ENCODE measurements around the gene PHF1. TPM values are rescaled to one million over a fixed set of nuclear protein-coding genes. Genes with fewer than 3 reads are reported as not detected.

PHF1 gene
- polyA plus RNA-seq, 3 donors, result 3.0 to 90.2 (median 3.5) TPM

DNA sequence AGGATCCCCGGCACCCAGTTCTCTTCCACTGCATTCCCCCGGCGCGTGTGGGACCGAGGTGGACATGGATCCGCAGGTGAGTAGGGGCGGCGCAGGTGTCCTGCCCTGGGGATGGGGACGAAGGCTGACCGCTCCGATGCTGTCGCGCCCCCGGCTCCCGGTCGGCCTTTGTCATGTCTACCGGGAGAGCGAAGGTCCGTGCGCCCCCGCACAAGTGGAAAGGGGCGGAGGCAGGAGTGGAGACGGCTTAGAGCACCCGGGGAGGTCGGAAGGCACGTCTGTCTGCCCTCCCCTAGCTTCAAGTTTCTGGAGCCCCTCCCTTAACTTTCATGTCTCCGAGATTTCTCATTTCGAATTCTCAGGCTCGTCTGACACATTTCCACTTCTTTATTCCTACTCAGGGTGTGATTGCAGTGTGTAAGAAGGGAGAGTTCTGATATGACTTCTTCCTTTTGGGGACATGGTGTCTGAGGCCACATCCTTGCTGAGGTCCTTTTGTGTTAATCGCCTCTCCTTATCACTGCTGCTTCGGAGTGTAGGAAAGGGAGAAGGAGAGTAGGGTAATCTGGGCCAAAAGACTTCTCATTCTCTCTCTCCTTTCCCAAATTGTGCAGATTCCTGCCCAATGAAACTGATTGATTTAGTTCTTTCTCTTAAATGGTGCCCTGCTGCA, 18.8 kb upstream of the PHF1 start:
- Histone ChIP-seq H4K20me1 (ENCODE audit: insufficient read depth, low read length) (no peaks in the 10 kb centered on the region), H3K36me3 (replicated peaks in 1 of 2; ENCODE audit: control insufficient read depth in 1 of 2, insufficient read depth in 2 of 2, low read length in 2 of 2) (peaks cover 0 to 10% of the 10 kb centered on the region in 2 donors), H3K27ac (ENCODE audit: low read depth in 1 of 2, low read length in 2 of 2) (peak overlapping the region; percentile 72 to 76), H3K79me2 (ENCODE audit: insufficient read depth, low read length) (peaks cover 54% of the 10 kb centered on the region), H3K27me3 (ENCODE audit: control insufficient read depth in 2 of 2, insufficient read depth in 2 of 2, low read length in 2 of 2) (no peaks in the 10 kb centered on the region), H2AFZ (ENCODE audit: insufficient read depth, low read depth, low read length, poor library complexity, severe bottlenecking) (peak overlapping the region; percentile 75), H3K4me1 (ENCODE audit: control insufficient read depth in 1 of 2, insufficient read depth in 2 of 2, low read length in 2 of 2) (peaks cover 26 to 31% of the 10 kb centered on the region in 2 donors), H3K9me3 (replicated peaks in 1 of 2; ENCODE audit: control insufficient read depth in 1 of 2, insufficient read depth in 1 of 2, low read length in 2 of 2) (no peaks in the 10 kb centered on the region), H3K4me3 (replicated peaks in 1 of 3; ENCODE audit: low read depth in 2 of 3, low read length in 3 of 3) (peak overlapping the region; percentile 71 to 89 (median 74)), H3K4me2 (replicated peaks; ENCODE audit: extremely low read depth, low read length, poor library complexity, severe bottlenecking) (peak overlapping the region; percentile 97), H3K9ac (ENCODE audit: insufficient read depth, low read length, poor library complexity, severe bottlenecking) (peak overlapping the region; percentile 71)
- H3K27me3 Mint-ChIP-seq (ENCODE audit: low read depth in 3 of 3), result peaks cover 0 to 1% (median 0%) of the 10 kb centered on the region in 3 donors
- intact Hi-C loops (cut with micrococcal nuclease), result loop anchor here in 1 of 2 donors (1.0 to 10.0 kb wide), 2 partner anchors 19 to 97 kb away; partner anchors contain the start of genes PHF1 and RGL2
- peak in 1 of 3 donors; percentile 18 for DNase-seq
- TF ChIP-seq, protein P1, sequence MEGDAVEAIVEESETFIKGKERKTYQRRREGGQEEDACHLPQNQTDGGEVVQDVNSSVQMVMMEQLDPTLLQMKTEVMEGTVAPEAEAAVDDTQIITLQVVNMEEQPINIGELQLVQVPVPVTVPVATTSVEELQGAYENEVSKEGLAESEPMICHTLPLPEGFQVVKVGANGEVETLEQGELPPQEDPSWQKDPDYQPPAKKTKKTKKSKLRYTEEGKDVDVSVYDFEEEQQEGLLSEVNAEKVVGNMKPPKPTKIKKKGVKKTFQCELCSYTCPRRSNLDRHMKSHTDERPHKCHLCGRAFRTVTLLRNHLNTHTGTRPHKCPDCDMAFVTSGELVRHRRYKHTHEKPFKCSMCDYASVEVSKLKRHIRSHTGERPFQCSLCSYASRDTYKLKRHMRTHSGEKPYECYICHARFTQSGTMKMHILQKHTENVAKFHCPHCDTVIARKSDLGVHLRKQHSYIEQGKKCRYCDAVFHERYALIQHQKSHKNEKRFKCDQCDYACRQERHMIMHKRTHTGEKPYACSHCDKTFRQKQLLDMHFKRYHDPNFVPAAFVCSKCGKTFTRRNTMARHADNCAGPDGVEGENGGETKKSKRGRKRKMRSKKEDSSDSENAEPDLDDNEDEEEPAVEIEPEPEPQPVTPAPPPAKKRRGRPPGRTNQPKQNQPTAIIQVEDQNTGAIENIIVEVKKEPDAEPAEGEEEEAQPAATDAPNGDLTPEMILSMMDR (IDR thresholded peaks at IDR 0.05), result no peak
- H3K4me1 Mint-ChIP-seq, result peaks cover 39% of the 10 kb centered on the region
- H3K27ac Mint-ChIP-seq, result peak overlapping the region; percentile 85 to 95 (median 94)
- H3K9me3 Mint-ChIP-seq, result no peaks in the 10 kb centered on the region
- peaks cover 4 to 11% of the 10 kb centered on the region in 2 donors for H3K36me3 Mint-ChIP-seq
- 0% methylated on average over 24 of the region's 31 CpGs for WGBS (ENCODE audit: insufficient coverage)
- H3K4me3 Mint-ChIP-seq, result peak overlapping the region; percentile 80 to 87

DNA sequence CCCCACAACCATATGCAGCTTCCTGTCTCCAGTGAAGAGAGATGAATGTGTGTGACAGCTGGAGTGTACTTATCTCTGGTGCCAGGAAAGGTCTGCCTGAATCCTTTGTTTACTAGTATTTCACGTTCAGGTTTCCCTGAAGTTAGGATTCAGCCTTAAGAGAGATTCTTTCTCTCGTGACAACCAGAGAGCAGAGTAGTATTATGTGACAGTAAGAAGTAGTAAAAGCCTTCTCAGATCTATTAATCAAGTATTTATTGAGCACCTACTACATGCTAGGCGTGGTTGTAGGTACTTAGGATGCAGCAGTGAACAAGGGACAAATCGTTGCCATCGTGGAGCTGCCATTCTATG, 18.2 kb upstream of the PHF1 start:
- Histone ChIP-seq H3K36me3 (replicated peaks in 1 of 2; ENCODE audit: control insufficient read depth in 1 of 2, insufficient read depth in 2 of 2, low read length in 2 of 2) (peaks cover 0 to 12% of the 10 kb centered on the region in 2 donors), H3K4me2 (replicated peaks; ENCODE audit: extremely low read depth, low read length, poor library complexity, severe bottlenecking) (peak overlapping the region; percentile 97), H2AFZ (ENCODE audit: insufficient read depth, low read depth, low read length, poor library complexity, severe bottlenecking) (peak overlapping the region; percentile 75), H3K4me3 (replicated peaks in 1 of 3; ENCODE audit: low read depth in 2 of 3, low read length in 3 of 3) (peak overlapping the region; percentile 71 to 89 (median 74)), H3K4me1 (ENCODE audit: control insufficient read depth in 1 of 2, insufficient read depth in 2 of 2, low read length in 2 of 2) (peaks cover 26 to 31% of the 10 kb centered on the region in 2 donors), H4K20me1 (ENCODE audit: insufficient read depth, low read length) (no peaks in the 10 kb centered on the region), H3K9me3 (replicated peaks in 1 of 2; ENCODE audit: control insufficient read depth in 1 of 2, insufficient read depth in 1 of 2, low read length in 2 of 2) (no peaks in the 10 kb centered on the region), H3K27me3 (ENCODE audit: control insufficient read depth in 2 of 2, insufficient read depth in 2 of 2, low read length in 2 of 2) (no peaks in the 10 kb centered on the region), H3K9ac (ENCODE audit: insufficient read depth, low read length, poor library complexity, severe bottlenecking) (peak overlapping the region; percentile 71), H3K27ac (ENCODE audit: low read depth in 1 of 2, low read length in 2 of 2) (peak overlapping the region in 1 of 2 donors; percentile 76), H3K79me2 (ENCODE audit: insufficient read depth, low read length) (peaks cover 59% of the 10 kb centered on the region)
- Mint-ChIP-seq H3K27me3 (ENCODE audit: low read depth in 3 of 3) (peaks cover 0 to 1% (median 0%) of the 10 kb centered on the region in 3 donors), H3K4me1 (peaks cover 39% of the 10 kb centered on the region), H3K9me3 (no peaks in the 10 kb centered on the region), H3K36me3 (peaks cover 4 to 16% of the 10 kb centered on the region in 2 donors), H3K27ac (peak overlapping the region; percentile 85 to 95 (median 91)), H3K4me3 (peak overlapping the region; percentile 80 to 87)
- intact Hi-C loops (cut with micrococcal nuclease), result loop anchor here in 1 of 2 donors (10.0 kb wide), 1 partner anchor 98 kb away; the partner anchor contains the start of gene RGL2
- TF ChIP-seq, protein P1 (IDR thresholded peaks at IDR 0.05), result no peak
- no peak for DNase-seq
- WGBS (ENCODE audit: insufficient coverage), result no CpG with 5 or more reads among the region's 5 CpGs

Data from CD14-positive monocyte (primary cell).